CD4-positive, alpha-beta memory T cell (primary cell): Measurements from ENCODE around the gene EVC. TPM values are rescaled to one million over a fixed set of nuclear protein-coding genes. Genes with fewer than 3 reads are reported as not detected.
"Not testable (repeated sequence)": the region's sequence is repeated elsewhere in the genome, so short reads cannot be mapped to it uniquely, and the experiment has no call there.

Experiments
- CTCF ChIA-PET: fragments of 350-600 bp; sonication (Branson Sonifier 250); formaldehyde crosslinking; loops from one replicate; lab custom pipeline; 2021; ENCODE audit warnings: inconsistent platforms; ENCODE audit not compliant: partially characterized antibody; lab: Charles Lee
- POLR2A ChIA-PET: fragments of 350-600 bp; sonication (Branson Sonifier 250); formaldehyde crosslinking; loops from one replicate; lab custom pipeline; 2021; ENCODE audit not compliant: partially characterized antibody; lab: Charles Lee
- DNase-seq, 5 donors: peaks; one replicate each; pipeline versions ENCODE4 v3.0.0 to v3.0.0-alpha.2; 2020 to 2022; ENCODE audit warnings: mixed read lengths in 1 of 5
- H3K27ac ChIP-seq: one replicate; pipeline ENCODE4 v1.7.0; 2013; ENCODE audit warnings: low read depth, low read length
- H3K27me3 ChIP-seq: 2 replicates; pipeline ENCODE4 v1.7.0; 2013; ENCODE audit warnings: mild to moderate bottlenecking, low read length, moderate library complexity; ENCODE audit not compliant: insufficient read depth
- H3K36me3 ChIP-seq: 2 replicates; pipeline ENCODE4 v1.7.0; 2013; ENCODE audit warnings: mild to moderate bottlenecking, low read length, moderate library complexity; ENCODE audit not compliant: insufficient read depth
- H3K4me1 ChIP-seq: 2 replicates; pipeline ENCODE4 v1.7.0; 2013; ENCODE audit warnings: mild to moderate bottlenecking, low read length, moderate library complexity; ENCODE audit not compliant: insufficient read depth
- H3K4me3 ChIP-seq, 2 donors: one replicate each; pipeline ENCODE4 v1.7.0; 2013; ENCODE audit warnings: low read length in 2 of 2, mild to moderate bottlenecking in 1 of 2
- H3K9me3 ChIP-seq, 2 donors: one replicate each; pipeline ENCODE4 v1.7.0; 2013; ENCODE audit warnings: low read length in 2 of 2, control low read depth in 1 of 2; ENCODE audit not compliant: control insufficient read depth in 1 of 2
- H3K27ac Mint-ChIP-seq, 7 donors: one replicate each; pipeline ENCODE4 v1.8.0; 2020 to 2021; ENCODE audit warnings: mixed read lengths in 7 of 7, mild to moderate bottlenecking in 6 of 7, inconsistent platforms in 3 of 7, moderate library complexity in 3 of 7
- H3K27me3 Mint-ChIP-seq, 2 donors: one replicate each; pipeline ENCODE4 v1.8.0; 2020 to 2021; ENCODE audit warnings: mixed read lengths in 2 of 2
- H3K36me3 Mint-ChIP-seq, 2 donors: one replicate each; pipeline ENCODE4 v1.8.0; 2020 to 2021; ENCODE audit warnings: mixed read lengths in 2 of 2, inconsistent platforms in 1 of 2, mild to moderate bottlenecking in 1 of 2
- H3K4me1 Mint-ChIP-seq, 4 donors: one replicate each; pipeline ENCODE4 v1.8.0; 2020 to 2021; ENCODE audit warnings: mixed read lengths in 4 of 4, mild to moderate bottlenecking in 1 of 4
- H3K4me3 Mint-ChIP-seq, 8 donors: one replicate each; pipeline ENCODE4 v1.8.0; 2020 to 2021; ENCODE audit warnings: mixed read lengths in 8 of 8, mild to moderate bottlenecking in 7 of 8, moderate library complexity in 6 of 8, inconsistent platforms in 3 of 8
- H3K9me3 Mint-ChIP-seq, 8 donors: one replicate each; pipeline ENCODE4 v1.8.0; 2020 to 2021; ENCODE audit warnings: mixed read lengths in 8 of 8, mild to moderate bottlenecking in 5 of 8, inconsistent platforms in 3 of 8, moderate library complexity in 1 of 8
- intact Hi-C: fragments of 100-400 bp; cut with micrococcal nuclease; formaldehyde crosslinking; loops from one replicate; pipeline ENCODE4 v1.15.1; 2023
- polyA plus RNA-seq, 2 donors: library from polyadenylated mRNA; unstranded; fragments of 300-500 nt; fragmentation: Illumina TruSeq; gene quantifications; one replicate each; pipeline ENCODE4 v1.2.3, GENCODE V29; 2021
- total RNA-seq, 2 experiments: library from RNA; stranded (reverse); gene quantifications; one replicate each; pipeline ENCODE4 v1.2.3, GENCODE V29; 2021

Gene EVC
- total and polyA plus RNA-seq, 4 experiments from 2014 or later: 0.17 to 2.9 (median 2.1) TPM; not detected in 1

DNA sequence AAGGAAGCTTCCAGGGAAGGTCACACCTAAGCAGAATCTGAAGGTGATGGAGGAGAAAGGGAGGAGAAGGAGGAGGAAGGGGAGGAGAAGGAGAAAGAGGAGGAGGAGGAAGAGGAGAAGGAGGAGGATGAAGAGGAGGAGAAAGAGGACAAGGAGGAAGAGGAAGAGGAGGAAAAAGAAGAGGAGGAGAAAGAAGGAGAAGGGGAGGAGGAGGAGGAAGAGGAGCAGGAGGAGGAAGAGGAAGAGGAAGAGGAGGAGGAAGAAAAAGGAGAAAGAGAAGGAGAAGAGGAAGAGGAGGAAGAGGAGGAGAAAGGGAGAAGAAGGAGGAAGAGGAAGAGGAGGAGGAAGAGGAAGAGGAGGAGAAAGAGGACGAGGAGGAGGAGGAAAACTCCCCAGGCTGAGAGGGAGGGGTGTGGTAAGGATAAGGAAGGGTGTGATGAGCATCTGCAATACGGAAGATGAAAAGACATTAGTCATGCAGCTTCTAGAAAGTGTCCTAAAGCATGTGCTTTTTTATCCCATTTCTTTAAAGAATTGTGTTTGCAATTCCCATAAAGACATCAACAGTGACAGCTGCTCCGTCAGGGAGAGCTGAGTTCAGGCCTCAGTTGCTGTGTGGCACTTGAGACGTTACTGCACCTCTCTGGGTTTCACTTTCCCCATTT lies 140.8 kb downstream of the EVC start:
- H3K4me3 Mint-ChIP-seq: no peak overlapping the region
- Histone ChIP-seq H3K9me3 (no peaks in the 10 kb centered on the region), H3K27me3 (no peaks in the 10 kb centered on the region), H3K27ac (no peak overlapping the region), H3K4me3 (no peak overlapping the region), H3K4me1 (no peaks in the 10 kb centered on the region), H3K36me3 (no peaks in the 10 kb centered on the region)
- CTCF ChIA-PET: no interaction called here
- no peaks in the 10 kb centered on the region for H3K4me1 Mint-ChIP-seq
- H3K36me3 Mint-ChIP-seq: no peaks in the 10 kb centered on the region
- no peak overlapping the region for H3K27ac Mint-ChIP-seq
- POLR2A ChIA-PET: no interaction called here
- intact Hi-C loops: no loop called here
- peaks cover 0 to 2% (median 0%) of the 10 kb centered on the region in 8 donors for H3K9me3 Mint-ChIP-seq
- no peak for DNase-seq
- peaks cover 4 to 12% of the 10 kb centered on the region in 2 donors for H3K27me3 Mint-ChIP-seq

DNA sequence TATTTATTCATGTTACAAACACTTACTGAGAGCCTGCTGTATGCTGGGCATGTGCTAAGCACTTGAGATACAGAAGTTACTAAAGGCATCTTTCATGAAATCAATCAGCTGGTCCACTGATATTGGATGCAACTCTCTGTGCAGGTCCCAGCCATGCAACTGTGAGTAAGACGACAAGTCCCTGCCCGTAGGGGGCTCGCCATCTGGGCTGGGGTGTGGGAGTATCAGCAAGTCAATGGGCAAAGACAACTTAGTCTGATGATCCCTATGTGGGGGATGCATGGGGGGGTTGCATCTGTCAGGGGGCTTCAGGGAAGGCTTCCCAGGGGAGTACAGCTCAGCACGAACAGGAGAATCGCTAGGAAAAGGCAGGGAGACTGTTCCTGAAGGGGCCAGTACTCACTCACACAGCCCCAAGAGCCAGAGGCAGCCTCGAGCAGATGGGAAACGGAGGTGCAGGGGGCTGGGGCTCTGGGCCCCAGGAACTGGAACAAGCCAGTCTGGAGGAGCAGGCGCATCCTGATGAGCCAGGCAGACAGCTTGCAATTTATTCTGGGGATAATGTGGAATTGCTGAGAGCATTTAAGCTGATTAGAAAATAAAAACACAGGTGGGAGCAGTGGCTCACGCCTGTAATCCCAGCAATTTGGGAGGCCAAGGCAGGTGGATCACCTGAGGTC lies 141.7 kb downstream of the EVC start:
- peaks cover 4 to 12% of the 10 kb centered on the region in 2 donors for H3K27me3 Mint-ChIP-seq
- no peaks in the 10 kb centered on the region for H3K4me1 Mint-ChIP-seq
- Histone ChIP-seq H3K36me3 (no peaks in the 10 kb centered on the region), H3K4me3 (no peak overlapping the region), H3K27ac (no peak overlapping the region), H3K27me3 (no peaks in the 10 kb centered on the region), H3K4me1 (no peaks in the 10 kb centered on the region), H3K9me3 (no peaks in the 10 kb centered on the region)
- H3K36me3 Mint-ChIP-seq: no peaks in the 10 kb centered on the region
- H3K27ac Mint-ChIP-seq: no peak overlapping the region
- intact Hi-C loops: no loop called here
- ChIA-PET CTCF (no interaction called here), POLR2A (no interaction called here)
- no peak for DNase-seq
- no peaks in the 10 kb centered on the region for H3K9me3 Mint-ChIP-seq
- H3K4me3 Mint-ChIP-seq: no peak overlapping the region

DNA sequence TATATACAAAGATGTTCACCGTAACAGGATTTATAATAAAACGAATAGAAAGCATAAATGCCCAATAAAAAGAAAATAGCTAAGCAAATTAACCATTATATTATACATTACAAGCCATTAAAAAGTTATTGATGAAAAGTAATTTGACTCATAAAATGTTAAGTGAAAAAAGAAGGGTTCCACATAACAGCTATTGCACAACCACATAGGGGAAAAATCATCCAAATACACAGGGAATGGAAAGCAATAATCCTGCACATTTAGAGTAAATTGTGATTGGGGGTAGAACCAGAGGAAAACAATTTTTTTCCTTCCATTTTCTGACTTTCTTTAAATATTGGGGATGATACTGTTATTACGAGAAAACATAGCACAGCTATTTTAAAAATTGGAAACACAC lies 143.9 kb downstream of the EVC start:
- no peak overlapping the region for H3K4me3 Mint-ChIP-seq
- ChIA-PET CTCF (no interaction called here), POLR2A (no interaction called here)
- no peaks in the 10 kb centered on the region for H3K9me3 Mint-ChIP-seq
- Histone ChIP-seq H3K27ac (no peak overlapping the region), H3K36me3 (no peaks in the 10 kb centered on the region), H3K4me1 (no peaks in the 10 kb centered on the region), H3K4me3 (no peak overlapping the region), H3K27me3 (no peaks in the 10 kb centered on the region), H3K9me3 (no peaks in the 10 kb centered on the region)
- intact Hi-C loops: no loop called here
- DNase-seq: no peak
- H3K36me3 Mint-ChIP-seq: no peaks in the 10 kb centered on the region
- no peaks in the 10 kb centered on the region for H3K4me1 Mint-ChIP-seq
- H3K27ac Mint-ChIP-seq: no peak overlapping the region
- H3K27me3 Mint-ChIP-seq: peaks cover 2 to 8% of the 10 kb centered on the region in 2 donors

DNA sequence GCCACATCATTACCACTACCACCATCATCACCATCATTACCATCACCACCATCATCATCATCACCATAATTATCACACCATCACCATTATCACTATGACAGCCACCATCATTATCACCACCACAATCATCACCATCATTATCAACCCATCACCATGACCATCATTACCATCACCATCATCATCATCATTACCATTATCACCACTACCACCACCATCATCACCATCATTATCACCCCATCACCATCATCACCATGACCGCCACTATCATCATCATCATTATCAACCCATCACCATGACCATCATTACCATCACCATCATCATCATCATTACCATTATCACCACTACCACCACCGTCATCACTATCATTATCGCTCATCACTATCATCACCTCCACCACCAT lies 145.4 kb downstream of the EVC start:
- DNase-seq, H3K27me3 Mint-ChIP-seq, H3K9me3 ChIP-seq, H3K27ac Mint-ChIP-seq, H3K4me3 ChIP-seq, H3K4me1 Mint-ChIP-seq, H3K36me3 ChIP-seq, CTCF ChIA-PET, H3K27me3 ChIP-seq, H3K9me3 Mint-ChIP-seq, H3K4me1 ChIP-seq, H3K36me3 Mint-ChIP-seq, intact Hi-C loops, POLR2A ChIA-PET, H3K27ac ChIP-seq, H3K4me3 Mint-ChIP-seq: not testable (repeated sequence)

DNA sequence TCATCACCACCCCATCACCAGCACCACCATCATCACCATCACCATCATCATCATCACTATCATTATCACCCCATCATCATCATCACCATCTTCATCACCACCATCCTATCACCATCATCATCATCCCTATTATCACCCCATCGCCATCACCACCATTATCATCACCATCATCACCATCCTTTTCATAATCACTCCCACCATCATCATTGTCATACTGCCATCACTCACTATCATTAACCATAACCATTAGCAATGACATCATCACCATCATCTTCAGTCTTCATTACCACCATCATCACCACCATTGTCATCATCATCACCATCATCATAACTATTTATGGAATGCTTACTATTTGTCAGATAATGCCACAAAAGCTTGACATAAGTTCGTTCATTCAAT lies 146.2 kb downstream of the EVC start:
- DNase-seq: no peak
- Histone ChIP-seq H3K27me3 (no peaks in the 10 kb centered on the region), H3K27ac (no peak overlapping the region), H3K4me1 (no peaks in the 10 kb centered on the region), H3K4me3 (no peak overlapping the region), H3K36me3 (no peaks in the 10 kb centered on the region), H3K9me3 (no peaks in the 10 kb centered on the region)
- Mint-ChIP-seq H3K27ac (no peak overlapping the region), H3K27me3 (peaks cover 0 to 3% of the 10 kb centered on the region in 2 donors), H3K36me3 (no peaks in the 10 kb centered on the region), H3K4me3 (no peak overlapping the region), H3K4me1 (no peaks in the 10 kb centered on the region), H3K9me3 (peaks cover 0 to 5% (median 0%) of the 10 kb centered on the region in 8 donors)
- ChIA-PET CTCF (no interaction called here), POLR2A (no interaction called here)
- intact Hi-C loops: no loop called here

DNA sequence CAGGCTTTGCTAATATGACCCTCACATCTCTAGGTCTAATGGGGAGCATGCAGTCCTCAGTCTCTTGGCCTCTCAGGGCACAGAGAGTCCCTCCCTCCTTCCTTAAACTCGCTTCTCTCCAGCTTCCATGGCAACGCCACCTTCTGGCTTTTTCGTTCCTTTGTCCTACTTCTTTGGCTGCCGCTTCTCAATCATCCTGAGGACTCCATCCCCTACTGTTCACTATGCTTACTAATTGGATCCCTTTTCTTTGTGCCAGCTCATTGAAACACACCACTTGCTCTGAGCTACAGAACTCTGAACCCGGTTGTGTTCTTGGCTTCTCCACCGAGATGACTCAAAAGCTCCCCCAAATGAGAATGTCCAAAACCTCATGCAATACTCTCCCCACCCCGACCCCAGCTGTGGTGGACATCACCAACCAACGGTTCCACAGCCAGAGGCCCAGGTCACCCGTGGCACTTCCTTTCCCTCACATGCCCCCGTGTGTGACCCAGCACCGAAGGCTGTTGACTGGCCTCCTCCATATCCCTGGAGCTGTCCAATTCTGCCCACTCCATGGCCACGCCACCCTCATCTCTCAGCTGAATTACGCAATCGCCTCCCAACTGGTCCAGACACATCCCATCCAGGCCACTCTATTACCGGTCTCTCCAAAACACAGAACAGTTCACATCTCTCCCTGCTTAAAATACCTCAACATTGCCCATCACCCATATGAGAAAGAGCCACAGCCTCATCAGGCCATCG lies 147.2 kb downstream of the EVC start:
- H3K36me3 ChIP-seq: no peaks in the 10 kb centered on the region
- POLR2A ChIA-PET: no interaction called here
- no peak for DNase-seq
- H3K4me3 ChIP-seq: no peak overlapping the region
- Mint-ChIP-seq H3K36me3 (no peaks in the 10 kb centered on the region), H3K27me3 (peaks cover 0 to 1% of the 10 kb centered on the region in 2 donors), H3K9me3 (peaks cover 0 to 5% (median 0%) of the 10 kb centered on the region in 8 donors), H3K27ac (no peak overlapping the region), H3K4me1 (peaks cover 0 to under 1% (median 0%) of the 10 kb centered on the region in 4 donors), H3K4me3 (no peak overlapping the region)
- CTCF ChIA-PET: no interaction called here
- intact Hi-C loops: no loop called here
- H3K27ac ChIP-seq: no peak overlapping the region
- H3K4me1 ChIP-seq: no peaks in the 10 kb centered on the region
- H3K27me3 ChIP-seq: no peaks in the 10 kb centered on the region
- no peaks in the 10 kb centered on the region for H3K9me3 ChIP-seq

DNA sequence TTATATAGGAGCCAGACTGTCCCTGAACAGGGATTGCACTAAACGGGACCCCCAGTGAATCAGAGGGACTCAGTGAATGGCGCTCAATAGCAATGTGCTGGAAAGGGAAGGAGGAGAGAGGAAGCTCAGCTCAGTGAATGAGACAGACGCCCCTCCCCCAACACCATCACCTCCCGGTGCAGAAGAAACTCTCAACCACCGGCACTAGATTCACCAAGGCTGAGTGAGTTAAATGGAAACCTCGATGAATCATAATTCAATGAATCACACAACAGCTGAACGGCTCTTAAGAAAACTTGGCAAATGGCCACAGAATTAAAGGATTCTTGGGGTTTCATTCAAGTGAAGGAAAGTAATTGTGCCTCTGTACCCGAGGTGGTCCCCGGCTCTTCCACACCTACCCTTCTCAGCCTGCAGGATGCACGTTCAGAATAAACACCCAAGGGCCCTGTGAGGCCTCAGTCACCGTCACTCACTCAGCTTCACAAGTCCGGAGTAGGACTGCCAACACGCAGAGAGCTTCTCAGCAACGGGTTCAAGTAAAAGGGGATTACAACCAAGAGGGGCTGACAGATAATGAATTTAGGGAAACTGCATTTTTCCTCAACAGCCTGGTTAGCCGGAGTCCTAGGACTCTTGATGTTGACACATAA lies 152.6 kb downstream of the EVC start:
- Histone ChIP-seq H3K9me3 (no peaks in the 10 kb centered on the region), H3K27ac (no peak overlapping the region), H3K4me1 (peaks cover 18% of the 10 kb centered on the region), H3K4me3 (no peak overlapping the region), H3K36me3 (no peaks in the 10 kb centered on the region), H3K27me3 (no peaks in the 10 kb centered on the region)
- H3K4me1 Mint-ChIP-seq: peaks cover 15 to 27% (median 18%) of the 10 kb centered on the region in 4 donors
- ChIA-PET POLR2A (no interaction called here), CTCF (no interaction called here)
- no peak overlapping the region for H3K4me3 Mint-ChIP-seq
- H3K36me3 Mint-ChIP-seq: no peaks in the 10 kb centered on the region
- H3K27ac Mint-ChIP-seq: peak overlapping the region in 2 of 7 donors; percentile 2 to 7
- peaks cover 2% of the 10 kb centered on the region in 2 donors for H3K27me3 Mint-ChIP-seq
- peaks cover 0 to 5% (median 0%) of the 10 kb centered on the region in 8 donors for H3K9me3 Mint-ChIP-seq
- no peak for DNase-seq
- intact Hi-C loops: no loop called here
